GM12801 (cell line): Measurements from ENCODE around the gene WNK1.

Experiments used
- CTCF ChIP-seq: IDR thresholded peaks from one replicate; pipeline ENCODE4 v1.5.1; 2011; ENCODE audit warnings: control low read depth; ENCODE audit not compliant: insufficient read length; ENCODE audit errors: extremely low read depth

WNK1 gene

GRCh38 chr12:807041-807735 is 54.8 kb downstream of the WNK1 start:
- TF ChIP-seq CTCF = no peak

GRCh38 chr12:810116-810515 is 57.7 kb downstream of the WNK1 start:
- no peak for TF ChIP-seq CTCF

GRCh38 chr12:810671-811415 is 58.5 kb downstream of the WNK1 start:
- TF ChIP-seq CTCF = no peak

- TF ChIP-seq CTCF = no peak
Measured at GRCh38 chr12:812950-813349, 60.6 kb downstream of the WNK1 start.

GRCh38 chr12:817941-818600 is 65.7 kb downstream of the WNK1 start:
- no peak for TF ChIP-seq CTCF

- TF ChIP-seq CTCF = no peak
Measured at GRCh38 chr12:818733-819132, 66.4 kb downstream of the WNK1 start.

- TF ChIP-seq CTCF = no peak
Measured at GRCh38 chr12:820336-820735, 68.0 kb downstream of the WNK1 start.
